Loucy (cell line): ENCODE data around the gene CASK.
A peak's percentile ranks its signal among the peaks of the same experiment; 100 is the strongest.

ENCODE experiments used
- H2AFZ ChIP-seq: fragments of 200-600 bp; sonication (generic); 2 replicates; pipeline ENCODE4 v1.6.0; 2016; ENCODE audit warnings: antibody characterized with exemption, mild to moderate bottlenecking, low read length, moderate library complexity
- H3F3A ChIP-seq: fragments of 200-600 bp; 2 replicates; pipeline ENCODE4 v1.6.0; 2016; ENCODE audit warnings: antibody characterized with exemption, low read depth, mild to moderate bottlenecking
- H3K27me3 ChIP-seq: fragments of 200-600 bp; sonication (generic); 2 replicates; pipeline ENCODE4 v1.6.1; 2014; ENCODE audit warnings: low read length, mild to moderate bottlenecking; ENCODE audit not compliant: insufficient read depth, poor library complexity, severe bottlenecking
- H3K36me3 ChIP-seq: fragments of 200-600 bp; sonication (generic); 2 replicates; pipeline ENCODE4 v1.6.1; 2016; ENCODE audit warnings: low read length; ENCODE audit not compliant: insufficient read depth
- H3K4me1 ChIP-seq: fragments of 200-600 bp; sonication (generic); 2 replicates; pipeline ENCODE4 v1.5.1; 2014; ENCODE audit warnings: low read length, mild to moderate bottlenecking; ENCODE audit not compliant: insufficient read depth, poor library complexity, severe bottlenecking
- H3K4me2 ChIP-seq: fragments of 200-600 bp; sonication (generic); 2 replicates; pipeline ENCODE4 v1.6.0; 2014; ENCODE audit warnings: antibody characterized with exemption, low read length, low read depth, mild to moderate bottlenecking; ENCODE audit not compliant: poor library complexity, severe bottlenecking
- H3K4me3 ChIP-seq: fragments of 200-600 bp; sonication (generic); 2 replicates; pipeline ENCODE4 v1.5.1; 2014; ENCODE audit warnings: low read length, mild to moderate bottlenecking, mixed read lengths; ENCODE audit not compliant: poor library complexity, severe bottlenecking
- H3K79me2 ChIP-seq: fragments of 200-600 bp; sonication (generic); 2 replicates; pipeline ENCODE4 v1.6.1; 2014; ENCODE audit warnings: low read length; ENCODE audit not compliant: insufficient read depth
- H3K9ac ChIP-seq: fragments of 200-600 bp; sonication (generic); 2 replicates; pipeline ENCODE4 v1.6.0; 2014; ENCODE audit warnings: mild to moderate bottlenecking, low read depth, low read length, moderate library complexity; ENCODE audit not compliant: poor library complexity, severe bottlenecking
- H3K9me2 ChIP-seq: fragments of 200-600 bp; sonication (generic); replicated peaks from 2 replicates; pipeline ENCODE4 v1.6.1; 2016; ENCODE audit warnings: low read depth, low read length, mixed read lengths
- H3K9me3 ChIP-seq: fragments of 200-600 bp; sonication (generic); 2 replicates; pipeline ENCODE4 v1.6.1; 2014; ENCODE audit warnings: mild to moderate bottlenecking, antibody characterized with exemption, low read length, low read depth; ENCODE audit not compliant: insufficient read depth
- H4K20me1 ChIP-seq: fragments of 200-600 bp; sonication (generic); 2 replicates; pipeline ENCODE4 v1.6.0; 2014; ENCODE audit warnings: antibody characterized with exemption, low read length, mild to moderate bottlenecking; ENCODE audit not compliant: insufficient read depth, poor library complexity, severe bottlenecking
- CTCF ChIP-seq: fragments of 200-600 bp; sonication (generic); conservative IDR thresholded peaks from 2 replicates; pipeline ENCODE4 v1.5.1; 2014; ENCODE audit warnings: mild to moderate bottlenecking, antibody characterized with exemption, low read length
- EZH2phosphoT487 ChIP-seq: fragments of 200-600 bp; IDR thresholded peaks from 2 replicates; pipeline ENCODE4 v1.6.1; 2018; ENCODE audit warnings: antibody characterized with exemption, mild to moderate bottlenecking, moderate library complexity, borderline replicate concordance

Gene CASK

GRCh38 chrX:41922431-41923151, 763 bp downstream of the CASK start:
- peaks cover 44% of the 10 kb centered on the region for H4K20me1 ChIP-seq
- H2AFZ ChIP-seq = peak overlapping the region; percentile 73; the same call in 1 of the 2 replicates
- peak overlapping the region; percentile 93 for H3K4me3 ChIP-seq
- H3F3A ChIP-seq = no peaks in the 10 kb centered on the region
- no peaks in the 10 kb centered on the region for H3K9me3 ChIP-seq
- H3K79me2 ChIP-seq = peaks cover 52% of the 10 kb centered on the region
- H3K27me3 ChIP-seq = no peaks in the 10 kb centered on the region
- H3K9me2 ChIP-seq = no peaks in the 10 kb centered on the region
- H3K4me2 ChIP-seq = peak overlapping the region; percentile 89
- H3K9ac ChIP-seq = peak overlapping the region; percentile 83
- TF ChIP-seq CTCF = 0 out of 2 replicates have a peak, but pooled peaks have one; percentile 10
- no peak for TF ChIP-seq EZH2phosphoT487
- no peaks in the 10 kb centered on the region for H3K36me3 ChIP-seq
- peaks cover 22% of the 10 kb centered on the region for H3K4me1 ChIP-seq

GRCh38 chrX:41921492-41922430, 1.6 kb downstream of the CASK start:
- Histone ChIP-seq H4K20me1 (peaks cover 52% of the 10 kb centered on the region), H3F3A (no peaks in the 10 kb centered on the region), H3K4me2 (peak overlapping the region; percentile 89), H3K4me1 (peaks cover 27% of the 10 kb centered on the region), H3K9ac (peak overlapping the region; percentile 83), H2AFZ (no peak overlapping the region), H3K79me2 (peaks cover 61% of the 10 kb centered on the region), H3K27me3 (no peaks in the 10 kb centered on the region), H3K36me3 (no peaks in the 10 kb centered on the region), H3K9me2 (no peaks in the 10 kb centered on the region), H3K9me3 (no peaks in the 10 kb centered on the region), H3K4me3 (peak overlapping the region; percentile 93)
- TF ChIP-seq EZH2phosphoT487 (no peak), CTCF (no peak)

GRCh38 chrX:41919870-41920269, 3.5 kb downstream of the CASK start:
- TF ChIP-seq EZH2phosphoT487 (no peak), CTCF (no peak)
- H3K79me2 ChIP-seq = peaks cover 74% of the 10 kb centered on the region
- peak overlapping the region; percentile 93 for H3K4me3 ChIP-seq
- H3F3A ChIP-seq = no peaks in the 10 kb centered on the region
- H3K36me3 ChIP-seq = no peaks in the 10 kb centered on the region
- peaks cover 27% of the 10 kb centered on the region for H3K4me1 ChIP-seq
- no peaks in the 10 kb centered on the region for H3K9me2 ChIP-seq
- no peaks in the 10 kb centered on the region for H3K27me3 ChIP-seq
- H2AFZ ChIP-seq = no peak overlapping the region
- H4K20me1 ChIP-seq = peaks cover 55% of the 10 kb centered on the region
- H3K9me3 ChIP-seq = no peaks in the 10 kb centered on the region
- peak overlapping the region; percentile 89 for H3K4me2 ChIP-seq
- peak overlapping the region; percentile 83 for H3K9ac ChIP-seq
